Heart right ventricle (tissue), 16 donors: ENCODE data around the gene EHBP1. TPM values are rescaled to one million over a fixed set of nuclear protein-coding genes. Genes with fewer than 3 reads are reported as not detected.

Experiments used
- ATAC-seq, 8 donors: fragments of 200-7000 bp; cut with Tn5 transposase; one replicate each; pipeline ENCODE4 v1.9.1; 2020; ENCODE audit warnings: mild to moderate bottlenecking in 8 of 8, moderate library complexity in 8 of 8, moderate number of reproducible peaks in 1 of 8
- DNase-seq, 2 donors: peaks; one replicate each; pipeline ENCODE4 v3.0.0-alpha.2; 2020
- H3K27ac ChIP-seq, 10 donors: fragments of 200-600 bp; sonication (generic) in 2 of 10; one replicate each; pipeline versions ENCODE4 v1.5.0 to v1.8.0; 2020 to 2022; ENCODE audit warnings: mild to moderate bottlenecking in 3 of 10
- H3K27me3 ChIP-seq, 7 donors: fragments of 200-600 bp; one replicate each; pipeline ENCODE4 v1.8.0; 2021 to 2022; ENCODE audit warnings: mild to moderate bottlenecking in 2 of 7
- H3K36me3 ChIP-seq, 9 donors: fragments of 200-600 bp; sonication (generic) in 1 of 9; one replicate each; pipeline versions ENCODE4 v1.5.0 to v1.8.0; 2020 to 2022; ENCODE audit warnings: mild to moderate bottlenecking in 2 of 9
- H3K4me1 ChIP-seq, 9 donors: fragments of 200-600 bp; sonication (generic) in 1 of 9; one replicate each; pipeline versions ENCODE4 v1.5.0 to v1.8.0; 2020 to 2022; ENCODE audit warnings: mild to moderate bottlenecking in 4 of 9
- H3K4me3 ChIP-seq, 10 donors: fragments of 200-600 bp; sonication (generic) in 2 of 10; one replicate each; pipeline versions ENCODE4 v1.5.0 to v1.8.0; 2020 to 2022; ENCODE audit warnings: mild to moderate bottlenecking in 7 of 10, moderate library complexity in 2 of 10
- H3K9me3 ChIP-seq, 11 donors: fragments of 200-600 bp in 10 of 11; sonication (generic) in 2 of 11; one replicate each; pipeline versions ENCODE4 v1.5.0 to v1.8.0; 2013 to 2022; ENCODE audit warnings: mild to moderate bottlenecking in 2 of 11, control low read depth in 1 of 11, moderate library complexity in 1 of 11
- CTCF ChIP-seq, 9 donors: fragments of 200-600 bp; sonication (generic) in 2 of 9; IDR thresholded peaks; one replicate each; pipeline versions ENCODE4 v1.5.0 to v1.8.0; 2021 to 2022; ENCODE audit warnings: antibody characterized with exemption in 9 of 9, mild to moderate bottlenecking in 5 of 9, moderate library complexity in 1 of 9
- WGBS, 2 donors: extraction: QIAGEN DNeasy Blood & Tissue Kit; methylation state at CpG; one replicate each; pipeline ENCODE4 v1.1.7; 2013; ENCODE audit warnings: inconsistent platforms in 1 of 2; 5-methylcytosine and 5-hydroxymethylcytosine counted together
- intact Hi-C, 10 donors: fragments of 100-400 bp; cut with DNase I; formaldehyde crosslinking; loops; one replicate each; pipeline versions ENCODE4 v1.11.1 to v1.14.2; 2022
- polyA plus RNA-seq, 2 donors: library from polyadenylated mRNA; stranded (reverse); fragments of 200-250 nt; gene quantifications; one replicate each; pipeline ENCODE4 v1.2.3, GENCODE V29; 2013
- total RNA-seq, 10 donors: library from RNA; stranded (reverse); fragmentation: NEBNext Ultra II Directional in 3 of 10; extraction: Animal tissue kit (Norgen Biotek cat#: 25700) in 3 of 10; gene quantifications; one replicate each; pipeline versions ENCODE4 v1.2.1 to v1.2.4, GENCODE V29; 2021 to 2023
- donor health status: Arrhythmogenic right ventricular cardiomyopathy.
- donor health status: ischemic (EF 13 %, LVEDD 7.1; RV severe dilation, severe dysfunction).
- donor health status: healthy with polysubstance abuse.
- donor health status: DM: no; HTN: yes; CAD: no.
- donor health status: DM: no; HTN: no; CAD: no.
- donor health status: ischemic (EF 25% LVEDD 6.9; RV normal size, moderate dysfunction).
- donor health status: ischemic (EF 25% LVEDD 5.7; RV mildly dilated, moderate dysfunction).
- donor health status: healthy.
- donor health status: DM: yes; HTN: yes; CAD: no.
- donor health status: Ischemic cardiomyopathy.
- donor health status: ischemic (EF 35%, LVEDD 5.7; RV mildly dilated, moderate dysfunction).
- donor health status: nonischemic (EF 11% LVEDD 7.7; RV severe dilation, severe dysfunction).
- donor health status: DM: yes; HTN: yes; CAD: no.
- donor health status: PGD.
- donor health status: ischemic (EF 29% LVEDD 5.4; RV normal size, mild dysfunction).
- donor health status: nonischemic (EF 23%, LVEDD 6.1; RV moderate dilation, normal function).

EHBP1 gene
- total and polyA plus RNA-seq, 12 donors, result 7.8 to 26.1 (median 20.1) TPM

GRCh38 chr2:62733546-62733945 is 28.0 kb downstream of the EHBP1 start:
- no peak overlapping the region for H3K4me3 ChIP-seq
- DNase-seq (no peak), ATAC-seq (no peak)
- peaks cover 0 to under 1% (median 0%) of the 10 kb centered on the region in 9 donors for H3K4me1 ChIP-seq
- H3K27me3 ChIP-seq, result no peaks in the 10 kb centered on the region
- H3K36me3 ChIP-seq, result peaks cover 0 to 3% (median 0%) of the 10 kb centered on the region in 9 donors
- WGBS, 2 donors, result 91 to 100% methylated on average over 1 of the region's 1 CpG
- H3K9me3 ChIP-seq, result peaks cover 0 to 21% (median 15%) of the 10 kb centered on the region in 11 donors
- TF ChIP-seq CTCF (IDR thresholded peaks at IDR 0.05), result no peak
- H3K27ac ChIP-seq, result no peak overlapping the region
- intact Hi-C loops, result no loop called here

GRCh38 chr2:62736899-62737559 is 31.5 kb downstream of the EHBP1 start:
- Histone ChIP-seq H3K9me3 (peaks cover 0 to 7% (median 4%) of the 10 kb centered on the region in 11 donors), H3K36me3 (peaks cover 0 to under 1% (median 0%) of the 10 kb centered on the region in 9 donors), H3K4me3 (no peak overlapping the region), H3K27me3 (no peaks in the 10 kb centered on the region), H3K27ac (no peak overlapping the region), H3K4me1 (peaks cover 0 to 19% (median 6%) of the 10 kb centered on the region in 9 donors)
- no peak for TF ChIP-seq CTCF (IDR thresholded peaks at IDR 0.05)
- DNase-seq, result no peak
- WGBS, 2 donors, result 87 to 88% methylated on average over 6 of the region's 6 CpGs
- intact Hi-C loops, result no loop called here
- no peak for ATAC-seq

- no peak for TF ChIP-seq CTCF (IDR thresholded peaks at IDR 0.05)
- Histone ChIP-seq H3K27me3 (no peaks in the 10 kb centered on the region), H3K27ac (no peak overlapping the region), H3K4me3 (no peak overlapping the region), H3K9me3 (no peaks in the 10 kb centered on the region), H3K36me3 (no peaks in the 10 kb centered on the region), H3K4me1 (peaks cover 0 to 19% (median 6%) of the 10 kb centered on the region in 9 donors)
- ATAC-seq, result no peak
- DNase-seq, result no peak
- intact Hi-C loops, result no loop called here
- WGBS, 2 donors, result 79 to 85% methylated on average over 2 of the region's 2 CpGs
Observed at GRCh38 chr2:62738981-62739936, 33.7 kb downstream of the EHBP1 start.

GRCh38 chr2:62740221-62740620 is 34.7 kb downstream of the EHBP1 start:
- WGBS, 2 donors, result 73 to 82% methylated on average over 1 of the region's 1 CpG
- intact Hi-C loops, result no loop called here

More at GRCh38 chr2:62740221-62740620, 34.7 kb downstream of the EHBP1 start:
- ATAC-seq (no peak), DNase-seq (no peak)
- no peak for TF ChIP-seq CTCF (IDR thresholded peaks at IDR 0.05)
- H3K36me3 ChIP-seq, result no peaks in the 10 kb centered on the region
- H3K4me3 ChIP-seq, result no peak overlapping the region
- no peaks in the 10 kb centered on the region for H3K27me3 ChIP-seq
- peaks cover 0 to 19% (median 6%) of the 10 kb centered on the region in 9 donors for H3K4me1 ChIP-seq
- no peak overlapping the region for H3K27ac ChIP-seq
- H3K9me3 ChIP-seq, result no peaks in the 10 kb centered on the region
